Left lung (tissue), 10 donors: ENCODE measurements around the gene RC3H2. TPM values are rescaled to one million over a fixed set of nuclear protein-coding genes. Genes with fewer than 3 reads are reported as not detected.
"Not testable (repeated sequence)": the region's sequence is repeated elsewhere in the genome, so short reads cannot be mapped to it uniquely, and the experiment has no call there.

ENCODE experiments used
- ATAC-seq: fragments of 200-7000 bp; cut with Tn5 transposase; one replicate; pipeline ENCODE4 v1.9.1; 2020; ENCODE audit warnings: moderate library complexity
- DNase-seq, 4 donors: peaks; one replicate each; pipeline ENCODE4 v3.0.0-alpha.2; 2013 to 2020
- H3K27ac ChIP-seq, 2 donors: fragments of 200-600 bp; sonication (generic) in 1 of 2; one replicate each; pipeline versions ENCODE4 v1.5.0 to v1.8.0; 2020 to 2021
- H3K27me3 ChIP-seq, 2 donors: fragments of 200-600 bp; sonication (generic) in 1 of 2; one replicate each; pipeline versions ENCODE4 v1.5.0 to v1.8.0; 2020 to 2021
- H3K36me3 ChIP-seq, 2 donors: fragments of 200-600 bp; sonication (generic) in 1 of 2; one replicate each; pipeline versions ENCODE4 v1.5.0 to v1.8.0; 2020 to 2021
- H3K4me1 ChIP-seq, 2 donors: fragments of 200-600 bp; one replicate each; pipeline ENCODE4 v1.8.0; 2021
- H3K4me3 ChIP-seq, 2 donors: fragments of 200-600 bp; sonication (generic) in 1 of 2; one replicate each; pipeline versions ENCODE4 v1.5.0 to v1.8.0; 2020 to 2021; ENCODE audit warnings: mild to moderate bottlenecking in 1 of 2
- H3K9me3 ChIP-seq, 2 donors: fragments of 200-600 bp; sonication (generic) in 1 of 2; one replicate each; pipeline versions ENCODE4 v1.5.0 to v1.8.0; 2020 to 2021
- CTCF ChIP-seq, 2 donors: fragments of 200-600 bp; sonication (generic) in 1 of 2; IDR thresholded peaks; one replicate each; pipeline versions ENCODE4 v1.5.0 to v1.8.0; 2021; ENCODE audit warnings: antibody characterized with exemption in 2 of 2
- intact Hi-C, 2 donors: fragments of 100-400 bp; cut with DNase I; formaldehyde crosslinking; loops; one replicate each; pipeline versions ENCODE4 v1.11.2 to v1.14.2; 2022
- polyA plus RNA-seq, 6 donors: library from polyadenylated mRNA; unstranded; fragments of 120-200 nt; gene quantifications; one replicate each; pipeline ENCODE4 v1.2.1, GENCODE V29; 2013; ENCODE audit not compliant: insufficient read length in 6 of 6
- total RNA-seq, 2 donors: library from RNA; stranded (reverse); fragmentation: NEBNext Ultra II Directional; extraction: Animal tissue kit (Norgen Biotek cat#: 25700); gene quantifications; one replicate each; pipeline ENCODE4 v1.2.1, GENCODE V29; 2021
- donor health status: DM: no; HTN: yes; CAD: no.
- donor health status: DM: no; HTN: no; CAD: no.

The RC3H2 gene
- total and polyA plus RNA-seq, 8 donors, result 39.8 to 48.3 (median 42.2) TPM

- intact Hi-C loops, result no loop called here
- Histone ChIP-seq H3K9me3 (no peaks in the 10 kb centered on the region), H3K27ac (no peak overlapping the region), H3K4me1 (no peaks in the 10 kb centered on the region), H3K27me3 (no peaks in the 10 kb centered on the region), H3K4me3 (no peak overlapping the region), H3K36me3 (peaks cover 8 to 100% of the 10 kb centered on the region in 2 donors)
- ATAC-seq, result no peak
- no peak for TF ChIP-seq CTCF (IDR thresholded peaks at IDR 0.05)
- DNase-seq, result no peak
Observed at GRCh38 chr9:122875523-122875922, 29.6 kb downstream of the RC3H2 start.

GRCh38 chr9:122867276-122867675 is 37.9 kb downstream of the RC3H2 start:
- H3K36me3 ChIP-seq, result peaks cover 0 to 52% of the 10 kb centered on the region in 2 donors
- ATAC-seq, intact Hi-C loops, H3K4me3 ChIP-seq, H3K27ac ChIP-seq, H3K27me3 ChIP-seq, H3K9me3 ChIP-seq, H3K4me1 ChIP-seq: not testable (repeated sequence)
- peak in 1 of 4 donors; percentile 63 for DNase-seq

DNA sequence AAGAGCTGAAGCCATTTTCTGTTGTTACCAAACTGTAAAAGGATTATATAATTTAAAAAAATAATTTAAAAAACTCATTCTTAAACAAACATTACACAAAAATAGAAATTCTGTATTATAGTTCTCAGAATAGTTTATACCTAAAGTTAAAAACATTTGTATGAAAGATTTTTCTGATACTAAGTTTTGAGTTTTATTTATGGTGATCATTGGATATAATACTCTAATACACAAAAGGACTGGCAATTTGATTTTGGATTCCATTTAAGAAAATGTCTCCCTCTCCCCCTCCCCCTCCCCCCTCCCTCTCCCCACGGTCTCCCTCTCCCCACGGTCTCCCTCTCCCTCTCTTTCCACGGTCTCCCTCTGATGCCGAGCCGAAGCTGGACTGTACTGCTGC is 39.1 kb downstream of the RC3H2 start:
- no peak for TF ChIP-seq CTCF (IDR thresholded peaks at IDR 0.05)
- no peak for DNase-seq
- peaks cover 0 to 44% of the 10 kb centered on the region in 2 donors for H3K36me3 ChIP-seq
- ATAC-seq, result no peak
- H3K27ac ChIP-seq, result peak overlapping the region in 1 of 2 donors; percentile 24
- intact Hi-C loops, result no loop called here
- H3K4me3 ChIP-seq, result no peak overlapping the region
- no peaks in the 10 kb centered on the region for H3K9me3 ChIP-seq
- H3K4me1 ChIP-seq, result no peaks in the 10 kb centered on the region
- H3K27me3 ChIP-seq, result no peaks in the 10 kb centered on the region

- Histone ChIP-seq H3K4me1 (no peaks in the 10 kb centered on the region), H3K27me3 (no peaks in the 10 kb centered on the region), H3K4me3 (no peak overlapping the region), H3K27ac (peak overlapping the region in 1 of 2 donors; percentile 24), H3K36me3 (peaks cover 0 to 44% of the 10 kb centered on the region in 2 donors), H3K9me3 (no peaks in the 10 kb centered on the region)
- TF ChIP-seq CTCF (IDR thresholded peaks at IDR 0.05), result no peak
- intact Hi-C loops, result no loop called here
- DNase-seq (no peak), ATAC-seq (no peak)
Observed at GRCh38 chr9:122865300-122865699, 39.9 kb downstream of the RC3H2 start.

- no peaks in the 10 kb centered on the region for H3K9me3 ChIP-seq
- ATAC-seq (no peak), DNase-seq (no peak)
- intact Hi-C loops, result no loop called here
- H3K4me3 ChIP-seq, result no peak overlapping the region
- no peak for TF ChIP-seq CTCF (IDR thresholded peaks at IDR 0.05)
- peaks cover 5 to 34% of the 10 kb centered on the region in 2 donors for H3K36me3 ChIP-seq
- no peaks in the 10 kb centered on the region for H3K4me1 ChIP-seq
- no peaks in the 10 kb centered on the region for H3K27me3 ChIP-seq
- H3K27ac ChIP-seq, result no peak overlapping the region
Observed at GRCh38 chr9:122863407-122863806, 41.8 kb downstream of the RC3H2 start.
